HG03095 (cell line): ENCODE data around the gene SH3RF1.
"Not testable (repeated sequence)": the region's sequence is repeated elsewhere in the genome, so short reads cannot be mapped to it uniquely, and the experiment has no call there.

Experiments
- ATAC-seq: cut with Tn5 transposase; IDR thresholded peaks from one replicate; pipeline ENCODE4 v1.9.1; 2021; ENCODE audit warnings: moderate library complexity; ENCODE audit not compliant: unreplicated experiment

Gene SH3RF1

GRCh38 chr4:169270810-169271691 lies at the start of gene SH3RF1:
SH3RF1 (minus strand) TSS chr4:169270956; CDS start chr4:169269212, 1,744 bp downstream.
- peak; percentile 51 for ATAC-seq

DNA sequence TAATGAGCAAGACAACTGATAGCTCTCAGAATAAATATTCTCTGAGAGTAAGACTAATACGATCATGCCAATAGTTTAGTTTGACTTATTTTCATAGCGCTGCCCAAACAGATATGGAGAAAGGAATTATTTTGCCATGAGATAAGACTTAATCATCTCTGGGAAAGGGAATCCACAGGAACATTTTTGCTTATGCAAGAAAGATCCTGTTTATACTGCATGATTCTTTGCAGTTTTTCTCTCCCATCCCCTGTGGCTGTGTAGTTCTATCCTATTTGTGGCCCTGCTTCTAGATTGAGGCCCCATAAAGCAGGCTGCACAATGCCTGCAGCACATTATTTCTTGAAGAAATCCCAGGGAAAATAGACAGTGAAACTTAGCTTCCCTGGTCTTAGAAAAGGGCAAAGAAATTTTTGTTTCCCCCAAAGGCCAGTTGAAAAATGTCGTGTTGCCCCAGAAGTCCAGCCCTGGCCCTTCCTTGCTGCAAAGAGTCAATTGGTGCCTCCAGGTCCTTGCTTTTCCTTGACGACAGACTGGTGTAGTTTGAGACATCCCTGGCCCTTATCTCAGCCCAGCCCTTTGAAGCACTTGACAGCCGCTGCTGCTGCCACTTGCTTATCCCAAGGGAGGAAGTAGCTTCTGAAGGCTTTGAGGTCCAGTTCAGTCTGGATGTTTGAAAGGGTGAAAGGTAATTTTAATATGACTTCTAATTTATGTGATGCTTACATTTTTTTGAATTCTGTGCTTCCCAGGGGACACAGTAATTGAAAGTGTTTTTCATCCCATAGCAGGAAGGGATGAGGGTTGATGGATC lies 45.0 kb upstream of the SH3RF1 start:
- no peak for ATAC-seq

DNA sequence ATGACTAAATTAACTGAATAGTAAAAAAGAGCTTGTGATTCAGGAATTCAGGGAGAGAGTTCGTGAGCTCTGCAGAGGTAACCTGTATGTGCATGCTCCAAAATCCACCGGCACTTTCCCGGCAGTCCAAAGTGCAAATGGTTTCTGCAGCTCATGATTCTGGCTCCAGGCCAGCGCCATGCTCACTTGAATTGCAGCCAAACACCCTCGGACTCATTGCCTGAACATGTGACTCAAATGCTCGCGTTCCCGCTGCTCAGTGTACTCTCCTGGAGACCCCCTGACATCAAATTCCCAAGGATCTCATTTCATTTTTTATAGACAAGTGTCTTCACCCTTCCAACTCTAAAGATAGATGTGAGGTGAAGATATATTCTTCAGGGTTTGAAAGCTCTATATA lies 44.1 kb upstream of the SH3RF1 start:
- no peak for ATAC-seq

DNA sequence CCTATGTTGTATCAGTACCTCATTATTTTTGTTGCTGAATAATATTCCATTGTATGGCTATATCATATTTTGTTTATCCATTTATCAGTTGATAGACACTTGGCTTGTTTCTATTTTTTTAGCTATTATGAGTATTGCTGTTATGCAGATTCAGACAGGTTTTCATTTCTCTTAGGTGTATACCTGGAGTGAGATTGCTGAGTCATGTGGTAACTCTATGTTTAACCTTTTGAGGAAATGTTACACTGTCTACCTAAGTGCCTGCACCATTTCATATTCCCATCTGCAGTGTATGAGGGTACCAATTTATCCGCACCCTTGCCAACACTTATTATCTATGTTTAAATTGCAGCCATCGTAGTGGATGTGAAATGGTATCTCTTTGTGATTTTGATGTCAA lies 43.0 kb upstream of the SH3RF1 start:
- ATAC-seq: no peak

- ATAC-seq: no peak
These were observed 42.1 kb upstream of the SH3RF1 start for GRCh38 chr4:169312690-169313422.

DNA sequence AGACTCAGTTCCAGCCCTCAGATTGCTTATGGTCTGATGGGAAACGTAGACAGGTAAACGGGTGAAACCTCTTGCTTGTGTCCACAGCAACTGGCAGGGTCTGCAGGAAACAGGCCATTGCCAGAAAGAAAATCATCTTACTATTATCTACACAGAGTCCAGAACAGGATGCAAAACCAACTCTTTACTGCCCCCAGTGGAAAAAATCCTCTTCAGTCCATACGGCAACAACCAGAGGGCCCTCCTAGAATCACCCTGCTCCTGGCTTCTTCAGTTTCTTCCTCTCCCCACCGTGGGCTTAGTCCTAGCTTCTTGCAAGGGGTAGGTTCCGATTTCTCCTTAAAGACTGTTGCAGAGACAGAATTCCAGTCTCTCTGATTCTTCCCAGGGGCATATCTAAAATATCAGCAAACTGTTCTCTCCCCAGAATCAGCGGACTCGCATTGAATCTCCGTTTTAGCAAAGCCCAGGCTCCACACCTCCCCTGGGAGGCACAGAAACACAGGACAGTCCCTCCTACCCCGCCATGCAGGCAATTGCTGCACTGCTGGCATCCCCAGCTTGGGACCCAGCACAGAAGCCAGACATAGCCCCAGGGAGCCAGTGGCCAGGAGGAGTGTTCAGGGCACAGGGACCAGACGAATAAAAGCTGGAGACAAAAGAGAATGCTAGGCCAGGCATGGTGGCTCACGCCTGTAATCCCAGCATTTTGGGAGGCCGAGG lies 41.0 kb upstream of the SH3RF1 start:
- ATAC-seq: peak; percentile 88

DNA sequence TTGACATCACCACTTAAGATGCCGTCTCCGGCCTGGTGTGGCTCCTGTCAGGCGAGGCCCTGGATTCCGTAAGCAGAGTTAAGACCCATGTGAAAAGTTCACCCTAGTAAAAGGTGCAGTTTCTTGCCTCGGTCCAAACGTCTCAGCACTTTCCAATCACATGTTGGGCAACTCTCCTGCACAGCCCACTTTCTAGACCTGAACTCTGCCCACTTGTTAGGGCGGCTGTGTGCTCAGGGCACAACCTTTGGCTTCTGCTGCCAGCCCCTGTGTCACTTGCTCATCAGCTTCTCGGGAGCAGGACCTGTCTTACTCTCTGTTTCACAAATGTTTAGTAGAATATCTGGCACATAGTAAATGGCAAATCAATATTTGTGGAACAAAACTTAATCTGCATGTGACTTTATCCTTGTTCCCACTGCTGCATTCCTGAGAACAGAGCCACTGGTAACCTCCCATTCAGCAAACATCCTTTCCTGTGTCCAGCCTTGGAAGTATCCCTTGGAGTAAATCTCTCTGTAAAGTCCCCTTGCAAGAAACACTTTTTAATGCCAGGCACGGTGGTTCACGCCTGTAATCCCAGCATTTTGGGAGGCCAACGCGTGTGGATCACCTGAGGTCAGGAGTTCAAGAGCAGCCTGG lies 38.7 kb upstream of the SH3RF1 start:
- ATAC-seq: no peak

GRCh38 chr4:169307576-169307975 lies 36.8 kb upstream of the SH3RF1 start:
- no peak for ATAC-seq

GRCh38 chr4:169305651-169306050 lies 34.9 kb upstream of the SH3RF1 start:
- no peak for ATAC-seq

DNA sequence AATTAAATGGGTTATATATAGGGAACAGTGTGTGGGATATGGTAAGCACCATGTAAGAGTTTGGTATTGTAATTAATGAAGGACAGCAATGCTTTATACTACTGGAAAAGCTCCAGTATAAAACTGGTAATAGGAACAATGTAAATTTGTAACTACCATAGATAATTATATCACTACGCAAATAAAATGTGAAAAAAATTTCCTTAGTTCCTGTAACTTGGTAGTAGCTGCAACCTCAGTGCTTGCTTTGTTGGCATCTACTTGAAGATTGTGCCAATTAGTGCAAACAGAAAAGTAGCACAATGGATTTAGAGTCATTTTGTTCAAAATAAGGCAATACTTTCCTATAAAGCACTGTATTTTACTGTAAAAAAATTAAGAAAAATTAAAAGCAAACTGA lies 34.4 kb upstream of the SH3RF1 start:
- no peak for ATAC-seq

GRCh38 chr4:169295822-169296221 lies 25.1 kb upstream of the SH3RF1 start:
- no peak for ATAC-seq

DNA sequence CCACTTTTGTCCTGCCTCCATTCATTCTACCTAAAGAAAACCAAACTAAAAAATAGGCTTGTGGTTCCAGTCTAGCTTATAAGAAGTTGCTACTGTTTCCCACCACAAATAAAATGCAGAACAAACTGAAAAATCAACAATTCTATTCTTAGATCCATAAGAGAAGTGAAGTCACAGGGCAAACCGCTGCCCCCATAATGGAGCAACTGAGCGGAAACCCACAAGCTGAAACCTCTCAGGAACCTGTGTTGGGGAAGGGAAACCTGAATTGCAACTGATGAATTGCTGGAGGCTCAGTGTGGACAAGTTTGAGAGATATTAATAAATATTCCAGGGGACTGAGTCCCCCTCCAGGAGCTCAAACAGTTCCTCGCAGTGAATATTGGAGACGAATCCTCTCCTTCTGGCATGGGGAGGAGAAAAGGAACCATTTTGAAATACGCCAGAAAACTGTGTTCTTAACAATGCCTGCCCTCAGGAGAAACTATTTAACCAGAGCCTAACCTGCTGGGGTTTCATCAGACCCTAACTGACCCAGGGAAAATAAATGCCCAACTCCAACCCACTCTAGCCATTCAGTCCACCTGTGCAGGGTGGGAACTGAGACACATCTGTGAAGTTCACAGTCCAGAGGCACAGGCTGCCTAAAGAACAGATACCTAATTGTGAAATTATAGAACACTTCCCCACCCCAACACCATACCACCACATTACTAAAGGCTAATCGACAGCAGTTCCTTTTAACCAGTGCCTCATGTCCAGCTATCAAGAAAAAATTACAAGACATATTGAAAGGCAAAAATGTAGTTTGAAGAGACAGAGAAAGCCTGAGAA lies 22.8 kb upstream of the SH3RF1 start:
- peak; percentile 86 for ATAC-seq

GRCh38 chr4:169287983-169288382 lies 17.2 kb upstream of the SH3RF1 start:
- ATAC-seq: not testable (repeated sequence)

DNA sequence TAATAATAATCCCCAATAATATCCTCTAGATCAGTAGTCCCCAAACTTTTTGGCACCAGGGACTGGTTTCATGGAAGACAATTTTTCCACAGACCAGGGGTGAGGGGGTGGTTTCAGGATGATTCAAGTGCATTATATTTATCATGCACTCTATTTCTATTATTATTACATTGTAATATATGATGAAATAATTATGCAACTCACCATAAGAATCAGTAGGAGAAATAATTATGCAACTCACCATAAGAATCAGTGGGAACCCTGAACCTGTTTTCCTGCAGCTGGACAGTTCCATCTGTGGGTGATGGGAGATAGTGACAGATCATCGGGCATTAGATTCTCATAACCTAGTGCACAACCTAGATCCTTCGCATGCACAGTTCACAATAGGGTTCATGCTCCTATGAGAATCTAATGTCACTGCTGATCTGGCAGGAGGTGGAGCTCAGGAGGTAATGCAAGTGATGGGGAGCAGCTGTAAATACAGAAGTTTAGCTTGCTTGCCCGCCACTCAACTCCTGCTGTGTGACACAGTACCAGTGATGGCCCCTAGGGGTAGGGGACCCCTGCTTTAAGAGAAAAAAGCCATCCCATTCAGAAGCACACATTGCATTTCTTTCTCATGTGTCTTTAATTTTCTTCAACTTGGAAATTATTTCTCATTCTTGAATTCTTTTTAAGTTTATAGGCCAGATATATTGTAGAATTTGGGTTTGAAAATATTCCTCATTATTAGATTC lies 16.0 kb upstream of the SH3RF1 start:
- ATAC-seq: no peak

DNA sequence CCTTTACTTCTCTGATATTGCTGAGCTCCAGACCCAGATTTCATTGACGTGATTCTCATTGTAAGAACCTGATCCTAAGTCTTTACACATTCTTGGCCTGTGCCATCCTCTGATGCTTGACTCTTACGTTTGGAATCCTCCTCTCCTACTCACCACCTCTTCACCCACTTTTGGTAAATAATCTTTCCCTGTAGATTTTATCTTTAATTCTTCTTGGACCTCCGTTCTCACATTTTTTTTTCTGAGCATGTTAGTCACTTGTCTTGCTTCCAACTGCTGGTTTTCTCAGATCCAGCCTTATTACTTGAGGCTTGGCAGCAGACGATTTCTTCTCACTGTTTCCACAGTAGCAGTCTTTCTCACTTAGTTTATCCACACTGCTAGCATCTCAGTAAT lies 12.4 kb upstream of the SH3RF1 start:
- no peak for ATAC-seq

DNA sequence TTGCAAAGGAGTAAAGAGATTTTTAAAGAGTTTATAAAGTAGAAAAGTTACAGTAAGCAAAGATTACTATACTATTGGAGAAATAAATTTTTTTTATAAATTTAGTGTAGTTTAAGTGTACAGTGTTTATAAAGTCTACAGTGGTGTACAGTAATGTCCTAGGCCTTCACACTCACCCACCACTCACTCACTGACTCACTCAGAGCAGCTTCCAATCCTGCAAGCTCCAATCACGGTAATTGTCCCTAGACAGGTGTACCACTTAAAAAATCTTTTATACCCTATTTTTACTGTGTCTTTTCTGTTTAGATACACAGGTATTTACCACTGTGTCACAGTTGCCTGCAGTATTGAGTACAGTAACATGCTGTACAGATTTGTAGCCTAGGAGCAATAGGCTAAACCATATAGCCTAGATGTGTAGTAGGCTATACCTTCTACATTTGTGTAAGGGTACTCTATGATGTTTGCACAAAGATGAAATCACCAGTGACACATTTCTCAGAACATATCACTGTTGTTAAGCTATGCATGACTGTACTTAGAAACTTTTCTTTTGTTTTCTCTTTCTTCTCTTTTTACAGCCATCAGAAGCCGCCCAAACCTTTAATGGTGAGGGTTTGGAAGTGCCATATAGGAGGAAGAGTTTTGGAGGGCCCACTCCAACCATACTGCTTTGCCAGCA lies 11.8 kb upstream of the SH3RF1 start:
- ATAC-seq: no peak

GRCh38 chr4:169279108-169279507 lies 8.4 kb upstream of the SH3RF1 start:
- no peak for ATAC-seq

- no peak for ATAC-seq
These were observed 7.9 kb upstream of the SH3RF1 start for GRCh38 chr4:169278624-169279023.
